Activated CD4-positive, CD25-positive, alpha-beta regulatory T cell treated with anti-CD3 and anti-CD28 coated beads, Interleukin-2, amount 50 U/mL, for 16 hours (primary cell): ENCODE measurements around the gene DCLK1.
"Not testable (repeated sequence)": the region's sequence is repeated elsewhere in the genome, so short reads cannot be mapped to it uniquely, and the experiment has no call there.

Experiments used
- DNase-seq: peaks from one replicate; pipeline ENCODE4 v3.0.0-alpha.2; 2020; ENCODE audit warnings: low read depth, low spot score

The DCLK1 gene

GRCh38 chr13:35984776-35985453, 146.3 kb downstream of the DCLK1 start:
- DNase-seq, result no peak

- DNase-seq, result no peak
Measured at GRCh38 chr13:35984287-35984686, 146.9 kb downstream of the DCLK1 start.

GRCh38 chr13:35983703-35984102, 147.5 kb downstream of the DCLK1 start:
- DNase-seq, result not testable (repeated sequence)

- DNase-seq, result no peak
Measured at GRCh38 chr13:35983206-35983605, 148.0 kb downstream of the DCLK1 start.

- DNase-seq, result no peak
Measured at GRCh38 chr13:35979361-35979951, 151.7 kb downstream of the DCLK1 start.

- no peak for DNase-seq
Measured at GRCh38 chr13:35978607-35979316, 152.4 kb downstream of the DCLK1 start.

GRCh38 chr13:35977060-35977459, 154.1 kb downstream of the DCLK1 start:
- no peak for DNase-seq

GRCh38 chr13:35976126-35976525, 155.1 kb downstream of the DCLK1 start:
- DNase-seq, result no peak

- DNase-seq, result not testable (repeated sequence)
Measured at GRCh38 chr13:35966951-35967350, 164.2 kb downstream of the DCLK1 start.

- DNase-seq, result no peak
Measured at GRCh38 chr13:35966024-35966423, 165.2 kb downstream of the DCLK1 start.

GRCh38 chr13:35965226-35965927, 165.8 kb downstream of the DCLK1 start:
- no peak for DNase-seq

- DNase-seq, result no peak
Measured at GRCh38 chr13:35964863-35965180, 166.4 kb downstream of the DCLK1 start.

GRCh38 chr13:35964011-35964862, 166.9 kb downstream of the DCLK1 start:
- DNase-seq, result no peak

GRCh38 chr13:35961461-35962220, 169.5 kb downstream of the DCLK1 start:
- DNase-seq, result no peak

GRCh38 chr13:35961002-35961401, 170.2 kb downstream of the DCLK1 start:
- DNase-seq, result no peak

GRCh38 chr13:35957996-35958395, 173.2 kb downstream of the DCLK1 start:
- DNase-seq, result no peak

- no peak for DNase-seq
Measured at GRCh38 chr13:35957241-35957731, 173.9 kb downstream of the DCLK1 start.

- DNase-seq, result no peak
Measured at GRCh38 chr13:35956074-35956473, 175.1 kb downstream of the DCLK1 start.

- no peak for DNase-seq
Measured at GRCh38 chr13:35954207-35954560, 177.0 kb downstream of the DCLK1 start.

- no peak for DNase-seq
Measured at GRCh38 chr13:35953537-35954206, 177.5 kb downstream of the DCLK1 start.
